ENCODE data around the gene KBTBD4. TPM values are rescaled to one million over a fixed set of nuclear protein-coding genes. Genes with fewer than 3 reads are reported as not detected.

Gene KBTBD4
- total RNA-seq, 1 experiment from 2014 or later = 12.5 TPM

DNA sequence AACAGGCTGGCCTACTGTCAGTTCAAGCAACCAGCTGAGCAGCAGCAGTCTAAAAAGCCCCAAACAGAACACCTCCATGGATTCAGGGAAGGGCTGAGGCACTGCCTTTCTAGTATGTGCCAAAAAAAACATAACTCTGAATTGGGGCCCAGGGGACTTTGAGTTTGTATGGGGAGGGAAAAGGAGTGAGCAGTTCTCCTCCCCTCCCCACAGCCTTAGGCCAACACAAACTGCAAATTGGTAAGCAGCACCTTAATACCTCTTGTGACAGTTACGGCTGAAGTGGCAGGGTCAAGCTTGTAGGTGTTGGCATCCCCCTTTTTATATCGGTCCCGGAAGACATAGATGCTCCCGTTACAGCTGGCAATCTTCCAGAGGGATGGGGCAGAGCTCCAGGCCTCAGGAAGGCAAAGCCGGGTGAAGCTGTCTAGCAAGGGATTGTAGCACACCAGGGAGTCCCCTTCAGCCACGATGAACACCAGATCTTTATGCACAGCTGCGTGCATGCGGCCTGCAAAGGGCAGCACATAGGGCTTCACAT is 6.0 kb downstream of the KBTBD4 start:
- CTCF ChIA-PET = no interaction called here
- intact Hi-C loops (cut with micrococcal nuclease; ENCODE audit: unreplicated experiment) = no loop called here
- H3K4me1 Mint-ChIP-seq (ENCODE audit: low read depth, unreplicated experiment) = no peaks in the 10 kb centered on the region

DNA sequence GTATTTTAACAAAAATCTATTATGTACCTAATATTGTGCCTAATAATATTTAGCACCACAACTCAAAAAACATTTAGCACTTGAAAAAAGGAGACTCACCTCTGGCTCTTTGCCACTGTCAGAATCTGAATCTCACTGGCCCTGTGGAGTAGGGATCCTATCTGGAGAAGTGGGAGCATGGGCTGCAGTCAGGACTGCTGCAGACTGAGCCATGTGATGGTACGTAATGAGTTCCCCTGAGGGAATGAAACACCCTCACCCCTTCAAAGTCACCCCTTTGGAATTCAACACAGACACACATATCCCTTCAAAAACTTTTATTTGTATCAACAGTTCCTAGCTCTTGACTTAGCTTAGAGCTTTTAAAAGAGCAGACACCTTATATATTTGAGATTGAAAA is 6.9 kb downstream of the KBTBD4 start:
- H3K27me3 Mint-ChIP-seq (ENCODE audit: insufficient read depth, unreplicated experiment) = no peaks in the 10 kb centered on the region
- H3K4me3 ChIP-seq (ENCODE audit: low read depth, low read length) = no peak overlapping the region
- TF ChIP-seq, protein P1, sequence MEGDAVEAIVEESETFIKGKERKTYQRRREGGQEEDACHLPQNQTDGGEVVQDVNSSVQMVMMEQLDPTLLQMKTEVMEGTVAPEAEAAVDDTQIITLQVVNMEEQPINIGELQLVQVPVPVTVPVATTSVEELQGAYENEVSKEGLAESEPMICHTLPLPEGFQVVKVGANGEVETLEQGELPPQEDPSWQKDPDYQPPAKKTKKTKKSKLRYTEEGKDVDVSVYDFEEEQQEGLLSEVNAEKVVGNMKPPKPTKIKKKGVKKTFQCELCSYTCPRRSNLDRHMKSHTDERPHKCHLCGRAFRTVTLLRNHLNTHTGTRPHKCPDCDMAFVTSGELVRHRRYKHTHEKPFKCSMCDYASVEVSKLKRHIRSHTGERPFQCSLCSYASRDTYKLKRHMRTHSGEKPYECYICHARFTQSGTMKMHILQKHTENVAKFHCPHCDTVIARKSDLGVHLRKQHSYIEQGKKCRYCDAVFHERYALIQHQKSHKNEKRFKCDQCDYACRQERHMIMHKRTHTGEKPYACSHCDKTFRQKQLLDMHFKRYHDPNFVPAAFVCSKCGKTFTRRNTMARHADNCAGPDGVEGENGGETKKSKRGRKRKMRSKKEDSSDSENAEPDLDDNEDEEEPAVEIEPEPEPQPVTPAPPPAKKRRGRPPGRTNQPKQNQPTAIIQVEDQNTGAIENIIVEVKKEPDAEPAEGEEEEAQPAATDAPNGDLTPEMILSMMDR (IDR thresholded peaks at IDR 0.05; ENCODE audit: insufficient read depth in 1 of 2, low read depth in 1 of 2, low read length in 1 of 2, severe bottlenecking in 1 of 2, unreplicated experiment in 1 of 2) = no peak
- no peaks in the 10 kb centered on the region for H3K9me3 Mint-ChIP-seq (ENCODE audit: unreplicated experiment)
- H3K4me1 Mint-ChIP-seq (ENCODE audit: low read depth, unreplicated experiment) = no peaks in the 10 kb centered on the region
- ChIA-PET CTCF (no interaction called here), POLR2A (interaction anchor here (0.6 kb wide), 1 partner anchor 110 kb away, joined by 3 read pairs; no protein-coding TSS in a partner anchor)
- no peaks in the 10 kb centered on the region for H3K4me1 ChIP-seq
- no peak for DNase-seq
- H3K9me3 ChIP-seq = no peaks in the 10 kb centered on the region
- peaks cover 70% of the 10 kb centered on the region for H3K36me3 Mint-ChIP-seq (ENCODE audit: insufficient read depth, unreplicated experiment)
- no TSS peak for BruUV-seq (replicated peaks)
- no peaks in the 10 kb centered on the region for H3K27me3 ChIP-seq (replicated peaks; ENCODE audit: control insufficient read depth, insufficient read depth, low read length)
- no peak overlapping the region for H3K4me3 Mint-ChIP-seq (ENCODE audit: unreplicated experiment)
- peaks cover 2% of the 10 kb centered on the region for H3K36me3 ChIP-seq (ENCODE audit: control insufficient read depth, insufficient read depth, low read length)
- no peak overlapping the region for H3K27ac Mint-ChIP-seq (ENCODE audit: unreplicated experiment)
- intact Hi-C loops (cut with micrococcal nuclease; ENCODE audit: unreplicated experiment) = no loop called here

More for the DNA sequence above, 6.0 kb downstream of the KBTBD4 start:
- TF ChIP-seq, protein P1 (IDR thresholded peaks at IDR 0.05; ENCODE audit: insufficient read depth in 1 of 2, low read depth in 1 of 2, low read length in 1 of 2, severe bottlenecking in 1 of 2, unreplicated experiment in 1 of 2) = no peak
- BruUV-seq (replicated peaks) = no TSS peak
- no peak overlapping the region for H3K4me3 ChIP-seq (ENCODE audit: low read depth, low read length)
- H3K27ac Mint-ChIP-seq (ENCODE audit: unreplicated experiment) = no peak overlapping the region
- no peaks in the 10 kb centered on the region for H3K27me3 ChIP-seq (replicated peaks; ENCODE audit: control insufficient read depth, insufficient read depth, low read length)
- DNase-seq = no peak
- no peaks in the 10 kb centered on the region for H3K27me3 Mint-ChIP-seq (ENCODE audit: insufficient read depth, unreplicated experiment)
- H3K36me3 ChIP-seq (ENCODE audit: control insufficient read depth, insufficient read depth, low read length) = peaks cover 2% of the 10 kb centered on the region
- H3K9me3 ChIP-seq = no peaks in the 10 kb centered on the region
- H3K4me1 ChIP-seq = peaks cover 3% of the 10 kb centered on the region; the same call in 1 of the 2 replicates
- H3K36me3 Mint-ChIP-seq (ENCODE audit: insufficient read depth, unreplicated experiment) = peaks cover 77% of the 10 kb centered on the region
- H3K9me3 Mint-ChIP-seq (ENCODE audit: unreplicated experiment) = no peaks in the 10 kb centered on the region
- POLR2A ChIA-PET = no interaction called here
- no peak overlapping the region for H3K4me3 Mint-ChIP-seq (ENCODE audit: unreplicated experiment)

DNA sequence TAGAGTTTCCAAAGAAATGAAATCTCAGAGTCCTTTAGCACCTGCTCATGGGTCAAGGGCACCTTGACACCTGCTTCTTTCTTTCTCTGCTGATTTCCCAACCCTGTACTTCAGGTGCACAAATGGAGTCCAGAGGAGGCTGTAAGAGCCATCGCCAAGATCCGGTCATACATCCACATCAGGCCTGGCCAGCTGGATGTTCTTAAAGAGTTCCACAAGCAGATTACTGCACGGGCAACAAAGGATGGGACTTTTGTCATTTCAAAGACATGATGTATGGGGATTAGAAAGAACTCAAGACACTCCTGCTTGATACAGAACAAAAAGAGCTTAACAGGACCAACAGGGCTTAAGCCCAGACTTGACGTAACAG is 7.4 kb downstream of the KBTBD4 start:
- H3K27me3 ChIP-seq (replicated peaks; ENCODE audit: control insufficient read depth, insufficient read depth, low read length) = no peaks in the 10 kb centered on the region
- Mint-ChIP-seq H3K27ac (ENCODE audit: unreplicated experiment) (no peak overlapping the region), H3K36me3 (ENCODE audit: insufficient read depth, unreplicated experiment) (peaks cover 64% of the 10 kb centered on the region), H3K9me3 (ENCODE audit: unreplicated experiment) (no peaks in the 10 kb centered on the region), H3K27me3 (ENCODE audit: insufficient read depth, unreplicated experiment) (no peaks in the 10 kb centered on the region), H3K4me1 (ENCODE audit: low read depth, unreplicated experiment) (no peaks in the 10 kb centered on the region), H3K4me3 (ENCODE audit: unreplicated experiment) (no peak overlapping the region)
- POLR2A ChIA-PET = interaction anchor here (0.6 kb wide), 1 partner anchor 110 kb away, joined by 3 read pairs; no protein-coding TSS in a partner anchor
- no peak for DNase-seq
- H3K9me3 ChIP-seq = no peaks in the 10 kb centered on the region
- no TSS peak for BruUV-seq (replicated peaks)
- CTCF ChIA-PET = no interaction called here
- TF ChIP-seq, protein P1 (IDR thresholded peaks at IDR 0.05; ENCODE audit: insufficient read depth in 1 of 2, low read depth in 1 of 2, low read length in 1 of 2, severe bottlenecking in 1 of 2, unreplicated experiment in 1 of 2) = no peak
- peaks cover 2% of the 10 kb centered on the region for H3K36me3 ChIP-seq (ENCODE audit: control insufficient read depth, insufficient read depth, low read length)
- H3K4me1 ChIP-seq = no peaks in the 10 kb centered on the region
- intact Hi-C loops (cut with micrococcal nuclease; ENCODE audit: unreplicated experiment) = no loop called here
- no peak overlapping the region for H3K4me3 ChIP-seq (ENCODE audit: low read depth, low read length)

All from Caco-2 (cell line).